H1 (cell line): Measurements from ENCODE around the gene PCDH8. TPM values are rescaled to one million over a fixed set of nuclear protein-coding genes. Genes with fewer than 3 reads are reported as not detected.

Experiments
- CTCF ChIA-PET: fragments of 300-600 bp; sonication (Branson Sonifier 250); formaldehyde crosslinking; loops from one replicate; lab custom pipeline; 2021; ENCODE audit not compliant: partially characterized antibody; lab: Charles Lee
- POLR2A ChIA-PET: fragments of 300-600 bp; sonication (Branson Sonifier 250); formaldehyde crosslinking; loops from one replicate; lab custom pipeline; 2021; ENCODE audit warnings: inconsistent platforms; ENCODE audit not compliant: partially characterized antibody; lab: Charles Lee
- DNase-seq, 2 experiments: peaks; one replicate each; pipeline versions ENCODE4 v3.0.0 to v3.0.0-alpha.2; 2010 to 2022; ENCODE audit warnings: low spot score in 2 of 2, low read depth in 1 of 2, mixed read lengths in 1 of 2
- FAIRE-seq: peaks from 2 replicates; lab custom pipeline; 2011; peaks lifted over from hg19 to GRCh38; lab: Jason Lieb, UNC
- H2AFZ ChIP-seq: 2 replicates; pipeline ENCODE4 v1.8.1; 2012; ENCODE audit warnings: low read length, inconsistent platforms
- H2AK5ac ChIP-seq: 2 replicates; pipeline ENCODE4 v1.6.1; 2013; ENCODE audit warnings: low read depth, low read length
- H2BK120ac ChIP-seq: replicated peaks from 2 replicates; pipeline ENCODE3; 2013; ENCODE audit warnings: low read depth, low read length, inconsistent platforms
- H2BK12ac ChIP-seq: 2 replicates; pipeline ENCODE4 v1.6.1; 2013; ENCODE audit warnings: low read depth, low read length
- H2BK15ac ChIP-seq: 2 replicates; pipeline ENCODE4 v1.6.1; 2013; ENCODE audit warnings: low read length
- H2BK20ac ChIP-seq: 2 replicates; pipeline ENCODE4 v1.6.1; 2013; ENCODE audit warnings: low read length
- H2BK5ac ChIP-seq: 2 replicates; pipeline ENCODE4 v1.6.1; 2013; ENCODE audit warnings: low read depth, low read length
- H3K14ac ChIP-seq: 2 replicates; pipeline ENCODE4 v1.6.1; 2013; ENCODE audit warnings: inconsistent platforms; ENCODE audit not compliant: insufficient read length
- H3K18ac ChIP-seq: 2 replicates; pipeline ENCODE4 v1.6.1; 2013; ENCODE audit warnings: low read length; ENCODE audit errors: extremely low read depth
- H3K23ac ChIP-seq: 2 replicates; pipeline ENCODE4 v1.6.1; 2013; ENCODE audit warnings: inconsistent platforms; ENCODE audit not compliant: insufficient read length
- H3K23me2 ChIP-seq: 2 replicates; pipeline ENCODE4 v1.6.1; 2013; ENCODE audit warnings: low read depth, low read length
- H3K27ac ChIP-seq: 2 replicates; pipeline ENCODE4 v1.6.1; 2011; ENCODE audit warnings: low read depth, low read length, inconsistent platforms
- H3K27me3 ChIP-seq, 4 experiments: replicated peaks in 1 of 4; 1 replicate in 1 of 4; 2 replicates in 3 of 4; pipeline versions ENCODE4 v1.6.1 to v1.8.1; 2011 to 2013; ENCODE audit warnings: low read length in 3 of 4, mild to moderate bottlenecking in 3 of 4, inconsistent platforms in 2 of 4, mixed read lengths in 2 of 4, moderate library complexity in 1 of 4; ENCODE audit not compliant: control insufficient read depth in 3 of 4, insufficient read depth in 3 of 4; ENCODE audit errors: extremely low read depth in 1 of 4
- H3K36me3 ChIP-seq, 4 experiments: 2 replicates each; pipeline versions ENCODE4 v1.6.1 to v1.8.1; 2011 to 2013; ENCODE audit warnings: mild to moderate bottlenecking in 4 of 4, low read length in 3 of 4, moderate library complexity in 2 of 4, control low read depth in 1 of 4, inconsistent platforms in 1 of 4; ENCODE audit not compliant: insufficient read depth in 4 of 4, control insufficient read depth in 2 of 4
- H3K4ac ChIP-seq: replicated peaks from 2 replicates; pipeline ENCODE3; 2013; ENCODE audit warnings: low read length, low read depth, mixed read lengths, inconsistent platforms; ENCODE audit not compliant: insufficient read length
- H3K4me1 ChIP-seq, 4 experiments: replicated peaks in 1 of 4; 1 replicate in 1 of 4; 2 replicates in 3 of 4; pipeline versions ENCODE4 v1.6.1 to v1.8.1; 2011 to 2013; ENCODE audit warnings: low read length in 3 of 4, inconsistent platforms in 2 of 4, mixed read lengths in 1 of 4; ENCODE audit not compliant: insufficient read depth in 4 of 4, control insufficient read depth in 3 of 4
- H3K4me2 ChIP-seq, 2 experiments: 2 replicates each; pipeline versions ENCODE4 v1.6.1 to v1.8.1; 2011 to 2013; ENCODE audit warnings: low read depth in 2 of 2, low read length in 2 of 2, control low read depth in 1 of 2, inconsistent platforms in 1 of 2, mild to moderate bottlenecking in 1 of 2; ENCODE audit not compliant: insufficient read depth in 1 of 2
- H3K4me3 ChIP-seq, 4 experiments: fragments of 200-600, 300-600 bp in 1 of 4; sonication (generic), shearing (Covaris generic), sonication (Bioruptor Twin) in 1 of 4; 2 replicates each; pipeline versions ENCODE4 v1.5.1 to v1.8.1; 2011 to 2016; ENCODE audit warnings: low read length in 4 of 4, low read depth in 3 of 4, control low read depth in 2 of 4, inconsistent platforms in 2 of 4, mild to moderate bottlenecking in 2 of 4, mixed read lengths in 1 of 4, moderate library complexity in 1 of 4; ENCODE audit not compliant: insufficient read depth in 2 of 4; ENCODE audit errors: extremely low read depth in 1 of 4
- H3K56ac ChIP-seq: replicated peaks from 2 replicates; pipeline ENCODE3; 2013; ENCODE audit warnings: low read depth, mild to moderate bottlenecking, mixed read lengths, low read length, inconsistent platforms; ENCODE audit not compliant: insufficient read length
- H3K79me1 ChIP-seq: 2 replicates; pipeline ENCODE4 v1.6.1; 2013; ENCODE audit warnings: low read depth, low read length, control low read depth
- H3K79me2 ChIP-seq, 2 experiments: 2 replicates each; pipeline versions ENCODE4 v1.6.1 to v1.8.1; 2012 to 2013; ENCODE audit warnings: low read length in 2 of 2, mild to moderate bottlenecking in 2 of 2, inconsistent platforms in 1 of 2; ENCODE audit not compliant: insufficient read depth in 2 of 2, control insufficient read depth in 1 of 2
- H3K9ac ChIP-seq, 4 experiments: replicated peaks in 1 of 4; 1 replicate in 1 of 4; 2 replicates in 3 of 4; pipeline versions ENCODE4 v1.6.1 to v1.8.1; 2011 to 2013; ENCODE audit warnings: low read depth in 3 of 4, low read length in 3 of 4, control low read depth in 2 of 4, mild to moderate bottlenecking in 2 of 4, moderate library complexity in 2 of 4, inconsistent platforms in 1 of 4; ENCODE audit errors: extremely low read depth in 1 of 4
- H3K9me3 ChIP-seq, 2 experiments: 2 replicates each; pipeline versions ENCODE4 v1.6.1 to v1.8.1; 2012 to 2013; ENCODE audit warnings: mild to moderate bottlenecking in 2 of 2, moderate library complexity in 2 of 2, control low read depth in 1 of 2, inconsistent platforms in 1 of 2, low read depth in 1 of 2, low read length in 1 of 2, mixed read lengths in 1 of 2; ENCODE audit not compliant: insufficient read depth in 2 of 2
- H4K20me1 ChIP-seq, 2 experiments: replicated peaks in 1 of 2; 2 replicates each; pipeline versions ENCODE3 to v1.8.1; 2011 to 2013; ENCODE audit warnings: inconsistent platforms in 2 of 2, low read length in 2 of 2, mild to moderate bottlenecking in 1 of 2; ENCODE audit not compliant: insufficient read depth in 2 of 2, control insufficient read depth in 1 of 2
- H4K5ac ChIP-seq: 2 replicates; pipeline ENCODE4 v1.6.1; 2013; ENCODE audit warnings: low read length, low read depth, mixed read lengths, inconsistent platforms; ENCODE audit not compliant: insufficient read length
- H4K8ac ChIP-seq: 2 replicates; pipeline ENCODE4 v1.8.0; 2013; ENCODE audit warnings: mild to moderate bottlenecking, moderate library complexity, low read length, inconsistent platforms; ENCODE audit not compliant: insufficient read depth; ENCODE audit errors: extremely low read depth
- H4K91ac ChIP-seq: replicated peaks from 2 replicates; pipeline ENCODE3; 2013; ENCODE audit warnings: low read length, mixed read lengths, inconsistent platforms; ENCODE audit not compliant: insufficient read length
- BRCA1 ChIP-seq: IDR thresholded peaks from 2 replicates; pipeline ENCODE4 v1.6.1; 2012; ENCODE audit warnings: low read depth, low read length, improper control_type of control experiment
- EGR1 ChIP-seq: IDR thresholded peaks from 2 replicates; pipeline ENCODE4 v1.6.1; 2011; ENCODE audit warnings: low read depth, low read length, borderline replicate concordance
- SP4 ChIP-seq: IDR thresholded peaks from 2 replicates; pipeline ENCODE4 v1.6.1; 2012; ENCODE audit warnings: low read length, inconsistent platforms
- TBP ChIP-seq: IDR thresholded peaks from 2 replicates; pipeline ENCODE4 v1.6.1; 2011; ENCODE audit warnings: low read depth, low read length, improper control_type of control experiment
- ZNF274 ChIP-seq: IDR thresholded peaks from 2 replicates; pipeline ENCODE4 v1.7.0; 2012; ENCODE audit warnings: low read length, borderline replicate concordance; ENCODE audit errors: extremely low read depth
- WGBS, 2 experiments: shearing (Covaris generic) in 1 of 2; methylation state at CpG; one replicate each; pipeline versions ENCODE4 v1.1.6 to v1.1.7; 2013 to 2015; ENCODE audit warnings: low lambda C conversion rate in 2 of 2, mixed read lengths in 2 of 2, inconsistent platforms in 1 of 2, low coverage in 1 of 2, missing lambda C conversion rate in 1 of 2; ENCODE audit not compliant: insufficient replicate concordance in 2 of 2, insufficient coverage in 1 of 2, insufficient read length in 1 of 2; ENCODE audit errors: extremely low coverage in 1 of 2, missing lambda C conversion rate in 1 of 2; 5-methylcytosine and 5-hydroxymethylcytosine counted together
- polyA plus RNA-seq, 7 experiments: library from polyadenylated mRNA; depleted of rRNA in 3 of 7; stranded (reverse) in 5 of 7; unstranded in 2 of 7; fragments of >200 nt in 5 of 7; fragments of 200-250 nt in 2 of 7; gene quantifications; 1 replicate in 5 of 7; 2 replicates in 1 of 7; 4 replicates in 1 of 7; pipeline versions ENCODE4 v1.2.1 to v1.2.3, GENCODE V29; 2011 to 2013; ENCODE audit warnings: missing spikeins in 2 of 7, mixed read lengths in 2 of 7
- total RNA-seq: library from RNA; stranded (reverse); fragmentation: NEBNext Ultra II Directional; extraction: Animal tissue kit (Norgen Biotek cat#: 25700); gene quantifications from 2 replicates; pipeline ENCODE4 v1.2.1, GENCODE V29; 2021

The PCDH8 gene
- total and polyA plus RNA-seq, 2 of the 8 experiments (the other 6 are each of a cell fraction or from before 2014, with no cell fraction given): 0.82 to 1.6 TPM

GRCh38 chr13:52798770-52799430 lies 49.5 kb downstream of the PCDH8 start:
- Histone ChIP-seq H4K8ac (no peak overlapping the region), H3K27ac (no peak overlapping the region), H2AK5ac (no peak overlapping the region), H3K79me2 (no peaks in the 10 kb centered on the region), H2BK5ac (no peak overlapping the region), H3K9me3 (no peaks in the 10 kb centered on the region), H3K14ac (no peak overlapping the region), H3K18ac (no peak overlapping the region)
- DNase-seq: no peak
- TF ChIP-seq TBP (no peak), SP4 (no peak), EGR1 (no peak), BRCA1 (no peak), ZNF274 (no peak)
- TF ChIP-seq, all 59 proteins: peak for 0
- ChIA-PET POLR2A (no interaction called here), CTCF (interaction anchor here (1.2 to 6.0 kb wide), 3 partner anchors 10 to 135 kb away, joined by 3 to 31 read pairs (median 9); no protein-coding TSS in a partner anchor)
- Histone ChIP-seq H4K91ac (no peak overlapping the region), H3K9ac (no peak overlapping the region), H2BK15ac (no peak overlapping the region), H2BK12ac (no peak overlapping the region), H2BK20ac (no peak overlapping the region), H2AFZ (no peak overlapping the region), H2BK120ac (no peak overlapping the region), H3K36me3 (no peaks in the 10 kb centered on the region), H3K27me3 (no peaks in the 10 kb centered on the region), H3K23ac (no peak overlapping the region), H3K4me3 (no peak overlapping the region), H3K23me2 (no peaks in the 10 kb centered on the region; the same call in 1 of the 2 replicates), H3K79me1 (no peaks in the 10 kb centered on the region), H4K20me1 (no peaks in the 10 kb centered on the region), H3K56ac (no peak overlapping the region), H3K4ac (no peak overlapping the region), H3K4me1 (no peaks in the 10 kb centered on the region), H3K4me2 (no peak overlapping the region), H4K5ac (no peak overlapping the region)
- FAIRE-seq: no peak
- 0% methylated on average over 1 of the region's 1 CpG; no CpG with 5 or more reads in 1 of the 2 experiments for WGBS, 2 experiments
